GM12892 (cell line): ENCODE measurements around the gene NAP1L4.

ENCODE experiments used
- POLR2A ChIP-seq: IDR thresholded peaks from 2 replicates; pipeline ENCODE4 v1.6.1; 2011; ENCODE audit warnings: low read depth, low read length, control low read depth
- POLR2AphosphoS5 ChIP-seq: IDR thresholded peaks from 2 replicates; pipeline ENCODE4 v1.6.1; 2011; ENCODE audit warnings: low read depth, low read length, control low read depth

GRCh38 chr11:2947744-2948143, 44.4 kb downstream of the NAP1L4 start:
- TF ChIP-seq POLR2A (no peak), POLR2AphosphoS5 (no peak)
